Naive thymus-derived CD8-positive, alpha-beta T cell (primary cell): ENCODE results near the gene DUOX2. TPM values are rescaled to one million over a fixed set of nuclear protein-coding genes. Genes with fewer than 3 reads are reported as not detected.

Source experiments
- ATAC-seq, 2 donors: fragments of 150-1000 bp; cut with Tn5 transposase in 1 of 2; sonication (Bioruptor Pico), chemical (Tn5 transposase) in 1 of 2; 1 replicate in 1 of 2; 2 replicates in 1 of 2; pipeline ENCODE4 v1.10.0; 2021; ENCODE audit warnings: mild to moderate bottlenecking in 2 of 2, moderate library complexity in 2 of 2
- POLR2A ChIA-PET: fragments of 350-600 bp; sonication (Branson Sonifier 250); formaldehyde crosslinking; loops from one replicate; lab custom pipeline; 2021; ENCODE audit warnings: antibody characterized with exemption; lab: Charles Lee
- DNase-seq, 10 donors: peaks; one replicate each; pipeline versions ENCODE4 v3.0.0 to v3.0.0-alpha.2; 2020 to 2022
- H3K27ac Mint-ChIP-seq, 10 donors: one replicate each; pipeline ENCODE4 v1.8.0; 2020 to 2022; ENCODE audit warnings: mild to moderate bottlenecking in 10 of 10, mixed read lengths in 10 of 10, moderate library complexity in 4 of 10, inconsistent platforms in 1 of 10
- H3K27me3 Mint-ChIP-seq, 5 donors: one replicate each; pipeline ENCODE4 v1.8.0; 2021 to 2022; ENCODE audit warnings: mixed read lengths in 5 of 5
- H3K36me3 Mint-ChIP-seq, 3 donors: one replicate each; pipeline ENCODE4 v1.8.0; 2020 to 2022; ENCODE audit warnings: mixed read lengths in 3 of 3, mild to moderate bottlenecking in 2 of 3, inconsistent platforms in 1 of 3
- H3K4me1 Mint-ChIP-seq, 4 donors: one replicate each; pipeline ENCODE4 v1.8.0; 2021 to 2022; ENCODE audit warnings: mixed read lengths in 4 of 4
- H3K4me3 Mint-ChIP-seq, 10 donors: one replicate each; pipeline ENCODE4 v1.8.0; 2020 to 2022; ENCODE audit warnings: mild to moderate bottlenecking in 10 of 10, mixed read lengths in 10 of 10, moderate library complexity in 6 of 10, inconsistent platforms in 1 of 10
- H3K9me3 Mint-ChIP-seq, 9 donors: one replicate each; pipeline ENCODE4 v1.8.0; 2020 to 2022; ENCODE audit warnings: mixed read lengths in 9 of 9, mild to moderate bottlenecking in 3 of 9, inconsistent platforms in 1 of 9, moderate library complexity in 1 of 9
- polyA plus RNA-seq, 3 donors: library from polyadenylated mRNA; unstranded; fragments of 300-500 nt; fragmentation: Illumina TruSeq; gene quantifications; one replicate each; pipeline ENCODE4 v1.2.3, GENCODE V29; 2021
- total RNA-seq, 8 experiments: library from RNA in 2 of 8; stranded (reverse) in 2 of 8; gene quantifications; one replicate each; pipeline ENCODE4 v1.2.3 and lab custom pipeline; 2021 to 2026

The DUOX2 gene
- total and polyA plus RNA-seq, 5 experiments from 2014 or later: not detected

GRCh38 chr15:45126535-45127158 lies 12.7 kb upstream of the DUOX2 start:
- H3K9me3 Mint-ChIP-seq: no peaks in the 10 kb centered on the region
- POLR2A ChIA-PET: interaction anchor here (0.6 kb wide), 1 partner anchor 149 kb away, joined by 3 read pairs; no protein-coding TSS in a partner anchor
- H3K4me3 Mint-ChIP-seq: no peak overlapping the region
- peak in 5 of 10 donors; percentile 23 to 43 (median 41) for DNase-seq
- peaks cover 27 to 73% (median 58%) of the 10 kb centered on the region in 5 donors for H3K27me3 Mint-ChIP-seq
- H3K4me1 Mint-ChIP-seq: peaks cover 0 to 8% (median 2%) of the 10 kb centered on the region in 4 donors
- H3K27ac Mint-ChIP-seq: no peak overlapping the region
- peak; percentile 62 to 64 for ATAC-seq
- H3K36me3 Mint-ChIP-seq: no peaks in the 10 kb centered on the region

- POLR2A ChIA-PET: interaction anchor here (1.2 kb wide), 1 partner anchor 77 kb away, joined by 4 read pairs; no protein-coding TSS in a partner anchor
Observed at GRCh38 chr15:45123397-45123796, 9.4 kb upstream of the DUOX2 start.

GRCh38 chr15:45122719-45123118 lies 8.7 kb upstream of the DUOX2 start:
- Mint-ChIP-seq H3K4me3 (no peak overlapping the region), H3K36me3 (no peaks in the 10 kb centered on the region), H3K27ac (no peak overlapping the region), H3K27me3 (peaks cover 32 to 65% (median 51%) of the 10 kb centered on the region in 5 donors), H3K9me3 (no peaks in the 10 kb centered on the region), H3K4me1 (peaks cover 3 to 8% (median 5%) of the 10 kb centered on the region in 4 donors)
- ATAC-seq (no peak), DNase-seq (no peak)
- POLR2A ChIA-PET: no interaction called here

More at GRCh38 chr15:45123397-45123796, 9.4 kb upstream of the DUOX2 start:
- no peak for ATAC-seq
- DNase-seq: no peak
- peaks cover 27 to 67% (median 52%) of the 10 kb centered on the region in 5 donors for H3K27me3 Mint-ChIP-seq
- H3K36me3 Mint-ChIP-seq: no peaks in the 10 kb centered on the region
- peaks cover 0 to under 1% (median 0%) of the 10 kb centered on the region in 4 donors for H3K4me1 Mint-ChIP-seq
- no peak overlapping the region for H3K27ac Mint-ChIP-seq
- H3K4me3 Mint-ChIP-seq: no peak overlapping the region
- no peaks in the 10 kb centered on the region for H3K9me3 Mint-ChIP-seq

- Mint-ChIP-seq H3K36me3 (no peaks in the 10 kb centered on the region), H3K27me3 (peaks cover 33 to 72% (median 55%) of the 10 kb centered on the region in 5 donors), H3K9me3 (no peaks in the 10 kb centered on the region), H3K4me3 (no peak overlapping the region), H3K27ac (peak overlapping the region in 1 of 10 donors; percentile 21), H3K4me1 (peaks cover 10 to 16% (median 12%) of the 10 kb centered on the region in 4 donors)
- ATAC-seq (no peak), DNase-seq (no peak)
- POLR2A ChIA-PET: no interaction called here
Observed at GRCh38 chr15:45121706-45122417, 7.9 kb upstream of the DUOX2 start.

GRCh38 chr15:45121020-45121419 lies 7.0 kb upstream of the DUOX2 start:
- Mint-ChIP-seq H3K9me3 (no peaks in the 10 kb centered on the region), H3K36me3 (no peaks in the 10 kb centered on the region), H3K27me3 (peaks cover 37 to 74% (median 56%) of the 10 kb centered on the region in 5 donors), H3K27ac (peak overlapping the region in 1 of 10 donors; percentile 2), H3K4me3 (no peak overlapping the region), H3K4me1 (peaks cover 14 to 25% (median 19%) of the 10 kb centered on the region in 4 donors)
- POLR2A ChIA-PET: no interaction called here
- no peak for ATAC-seq
- DNase-seq: no peak

- POLR2A ChIA-PET: no interaction called here
- Mint-ChIP-seq H3K27me3 (peaks cover 38 to 74% (median 56%) of the 10 kb centered on the region in 5 donors), H3K36me3 (no peaks in the 10 kb centered on the region), H3K4me1 (peaks cover 14 to 30% (median 22%) of the 10 kb centered on the region in 4 donors), H3K9me3 (peaks cover 0 to 2% (median 0%) of the 10 kb centered on the region in 9 donors), H3K4me3 (no peak overlapping the region), H3K27ac (no peak overlapping the region)
- DNase-seq: no peak
- no peak for ATAC-seq
Observed at GRCh38 chr15:45120081-45120972, 6.4 kb upstream of the DUOX2 start.

- no peak for ATAC-seq
- Mint-ChIP-seq H3K27me3 (peaks cover 39 to 81% (median 61%) of the 10 kb centered on the region in 5 donors), H3K4me3 (no peak overlapping the region), H3K4me1 (peaks cover 17 to 40% (median 31%) of the 10 kb centered on the region in 4 donors), H3K27ac (no peak overlapping the region), H3K9me3 (peaks cover 0 to 2% (median 0%) of the 10 kb centered on the region in 9 donors), H3K36me3 (peaks cover 0 to under 1% (median 0%) of the 10 kb centered on the region in 3 donors)
- POLR2A ChIA-PET: interaction anchor here (0.6 kb wide), 1 partner anchor 149 kb away, joined by 3 read pairs; no protein-coding TSS in a partner anchor
- no peak for DNase-seq
Observed at GRCh38 chr15:45118996-45119395, 5.0 kb upstream of the DUOX2 start.

GRCh38 chr15:45118131-45118588 lies 4.2 kb upstream of the DUOX2 start:
- H3K9me3 Mint-ChIP-seq: peaks cover 0 to 2% (median 0%) of the 10 kb centered on the region in 9 donors
- peaks cover 21 to 49% (median 39%) of the 10 kb centered on the region in 4 donors for H3K4me1 Mint-ChIP-seq
- peak overlapping the region; percentile 68 to 93 (median 88) for H3K4me3 Mint-ChIP-seq
- H3K27me3 Mint-ChIP-seq: peaks cover 42 to 81% (median 65%) of the 10 kb centered on the region in 5 donors
- DNase-seq (peak; percentile 67 to 90 (median 78)), ATAC-seq (peak; percentile 98)
- peak overlapping the region in 3 of 10 donors; percentile 34 to 73 (median 66) for H3K27ac Mint-ChIP-seq
- POLR2A ChIA-PET: interaction anchor here (0.7 kb wide), 1 partner anchor 284 kb away, joined by 3 read pairs; a partner anchor contains a TSS
- H3K36me3 Mint-ChIP-seq: peaks cover 0 to 2% (median 0%) of the 10 kb centered on the region in 3 donors

GRCh38 chr15:45117308-45118130 lies 3.5 kb upstream of the DUOX2 start:
- Mint-ChIP-seq H3K36me3 (peaks cover 0 to 2% (median 0%) of the 10 kb centered on the region in 3 donors), H3K27me3 (peaks cover 39 to 81% (median 64%) of the 10 kb centered on the region in 5 donors), H3K4me1 (peaks cover 24 to 55% (median 44%) of the 10 kb centered on the region in 4 donors), H3K4me3 (peak overlapping the region; percentile 68 to 93 (median 88)), H3K9me3 (peaks cover 0 to 2% (median 0%) of the 10 kb centered on the region in 9 donors), H3K27ac (peak overlapping the region in 4 of 10 donors; percentile 34 to 73 (median 68))
- DNase-seq (no peak), ATAC-seq (peak; percentile 3 to 29)
- POLR2A ChIA-PET: interaction anchor here (0.7 kb wide), 1 partner anchor 284 kb away, joined by 3 read pairs; a partner anchor contains a TSS

GRCh38 chr15:45116482-45117307 lies 2.7 kb upstream of the DUOX2 start:
- H3K27ac Mint-ChIP-seq: no peak overlapping the region

More at GRCh38 chr15:45116482-45117307, 2.7 kb upstream of the DUOX2 start:
- DNase-seq: peak in 1 of 10 donors; percentile 21
- peak overlapping the region; percentile 68 to 93 (median 87) for H3K4me3 Mint-ChIP-seq
- H3K4me1 Mint-ChIP-seq: peaks cover 27 to 63% (median 52%) of the 10 kb centered on the region in 4 donors
- H3K9me3 Mint-ChIP-seq: peaks cover 0 to 2% (median 0%) of the 10 kb centered on the region in 9 donors
- POLR2A ChIA-PET: no interaction called here
- peaks cover 0 to 2% (median 0%) of the 10 kb centered on the region in 3 donors for H3K36me3 Mint-ChIP-seq
- peaks cover 45 to 85% (median 69%) of the 10 kb centered on the region in 5 donors for H3K27me3 Mint-ChIP-seq
- ATAC-seq: peak in 1 of 2 donors; percentile 22
